ENCODE data around the gene FOXP1. TPM values are rescaled to one million over a fixed set of nuclear protein-coding genes. Genes with fewer than 3 reads are reported as not detected.

The FOXP1 gene
- total RNA-seq, 2 donors from 2014 or later: 41.7 to 94.3 TPM

- no peak overlapping the region for H3K4me3 Mint-ChIP-seq
- Histone ChIP-seq H3K4me3 (ENCODE audit: low read length) (no peak overlapping the region), H3K4me1 (ENCODE audit: control insufficient read depth, insufficient read depth, low read length) (no peaks in the 10 kb centered on the region), H3K36me3 (ENCODE audit: control insufficient read depth, insufficient read depth, low read length) (no peaks in the 10 kb centered on the region), H3K9ac (ENCODE audit: extremely low read depth, low read length, poor library complexity, severe bottlenecking) (no peak overlapping the region), H3K27me3 (ENCODE audit: control insufficient read depth, insufficient read depth, low read length, poor library complexity, severe bottlenecking) (no peaks in the 10 kb centered on the region), H3K27ac (ENCODE audit: low read depth, low read length) (no peak overlapping the region), H3K9me3 (ENCODE audit: control insufficient read depth, low read length) (no peaks in the 10 kb centered on the region)
- no peak for TF ChIP-seq CTCF (conservative IDR thresholded peaks at IDR 0.05)
- no peaks in the 10 kb centered on the region for H3K9me3 Mint-ChIP-seq
- H3K27me3 Mint-ChIP-seq (ENCODE audit: insufficient read depth): no peaks in the 10 kb centered on the region
- peaks cover 39% of the 10 kb centered on the region for H3K36me3 Mint-ChIP-seq (ENCODE audit: low read depth)
- WGBS, 2 experiments (ENCODE audit: insufficient coverage in 1 of 2, insufficient read length in 1 of 2): 88 to 93% methylated on average over 3 to 6 of the region's 6 CpGs
- no peak overlapping the region for H3K27ac Mint-ChIP-seq
- DNase-seq: no peak
- peaks cover 8% of the 10 kb centered on the region for H3K4me1 Mint-ChIP-seq
Observed at GRCh38 chr3:71180524-71180923, 403.0 kb downstream of the FOXP1 start.

GRCh38 chr3:71177375-71177774, 406.2 kb downstream of the FOXP1 start:
- Mint-ChIP-seq H3K27ac (no peak overlapping the region), H3K36me3 (ENCODE audit: low read depth) (peaks cover 30% of the 10 kb centered on the region), H3K4me3 (no peak overlapping the region), H3K9me3 (no peaks in the 10 kb centered on the region), H3K27me3 (ENCODE audit: insufficient read depth) (no peaks in the 10 kb centered on the region), H3K4me1 (peaks cover 31% of the 10 kb centered on the region)
- Histone ChIP-seq H3K9ac (ENCODE audit: extremely low read depth, low read length, poor library complexity, severe bottlenecking) (no peak overlapping the region), H3K9me3 (ENCODE audit: control insufficient read depth, low read length) (no peaks in the 10 kb centered on the region), H3K27me3 (ENCODE audit: control insufficient read depth, insufficient read depth, low read length, poor library complexity, severe bottlenecking) (no peaks in the 10 kb centered on the region), H3K27ac (ENCODE audit: low read depth, low read length) (no peak overlapping the region), H3K36me3 (ENCODE audit: control insufficient read depth, insufficient read depth, low read length) (no peaks in the 10 kb centered on the region), H3K4me3 (ENCODE audit: low read length) (no peak overlapping the region), H3K4me1 (ENCODE audit: control insufficient read depth, insufficient read depth, low read length) (peaks cover 11% of the 10 kb centered on the region)
- DNase-seq: no peak
- TF ChIP-seq CTCF (conservative IDR thresholded peaks at IDR 0.05): no peak
- 96 to 98% methylated on average over 4 of the region's 4 CpGs for WGBS, 2 experiments (ENCODE audit: insufficient coverage in 1 of 2, insufficient read length in 1 of 2)

DNA sequence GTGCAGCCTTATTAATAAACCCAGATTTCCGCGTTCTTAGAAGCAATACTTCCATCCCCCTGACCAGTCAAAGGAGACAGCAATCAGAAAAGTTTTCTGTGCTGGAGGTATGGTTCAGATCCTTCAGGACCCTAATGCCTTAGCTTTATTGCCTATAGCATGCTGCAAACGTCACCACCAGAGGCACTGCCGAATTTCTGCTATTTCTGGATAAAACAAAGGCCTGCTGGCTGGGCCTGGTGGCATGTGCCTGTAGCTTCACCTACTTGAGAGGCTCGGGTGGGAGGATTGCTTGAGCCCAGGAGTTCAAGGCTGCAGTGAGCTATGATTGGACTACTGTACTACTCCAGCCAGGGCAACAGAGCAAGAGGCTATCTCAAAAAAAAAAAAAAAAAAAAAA, 407.2 kb downstream of the FOXP1 start:
- H3K36me3 ChIP-seq (ENCODE audit: control insufficient read depth, insufficient read depth, low read length): no peaks in the 10 kb centered on the region
- no peak overlapping the region for H3K9ac ChIP-seq (ENCODE audit: extremely low read depth, low read length, poor library complexity, severe bottlenecking)
- H3K27ac ChIP-seq (ENCODE audit: low read depth, low read length): no peak overlapping the region
- H3K27me3 Mint-ChIP-seq (ENCODE audit: insufficient read depth): no peaks in the 10 kb centered on the region
- no peak overlapping the region for H3K27ac Mint-ChIP-seq
- H3K36me3 Mint-ChIP-seq (ENCODE audit: low read depth): peaks cover 28% of the 10 kb centered on the region
- DNase-seq: peak; percentile 78
- no peaks in the 10 kb centered on the region for H3K9me3 Mint-ChIP-seq
- no peaks in the 10 kb centered on the region for H3K9me3 ChIP-seq (ENCODE audit: control insufficient read depth, low read length)
- peak; percentile 57 for TF ChIP-seq CTCF (conservative IDR thresholded peaks at IDR 0.05)
- H3K4me1 Mint-ChIP-seq: peaks cover 37% of the 10 kb centered on the region
- H3K27me3 ChIP-seq (ENCODE audit: control insufficient read depth, insufficient read depth, low read length, poor library complexity, severe bottlenecking): no peaks in the 10 kb centered on the region
- no peak overlapping the region for H3K4me3 ChIP-seq (ENCODE audit: low read length)
- WGBS, 2 experiments (ENCODE audit: insufficient coverage in 1 of 2, insufficient read length in 1 of 2): 88 to 90% methylated on average over 5 of the region's 5 CpGs
- H3K4me1 ChIP-seq (ENCODE audit: control insufficient read depth, insufficient read depth, low read length): peaks cover 15% of the 10 kb centered on the region
- H3K4me3 Mint-ChIP-seq: no peak overlapping the region
